AG08396 (cell line): Measurements from ENCODE around the gene HEPHL1.
A peak's percentile ranks its signal among the peaks of the same experiment; 100 is the strongest.
"Not testable (repeated sequence)": the region's sequence is repeated elsewhere in the genome, so short reads cannot be mapped to it uniquely, and the experiment has no call there.

ENCODE experiments used
- DNase-seq: peaks from one replicate; pipeline ENCODE4 v3.0.0; 2012; ENCODE audit warnings: low spot score, mixed read lengths

The HEPHL1 gene

GRCh38 chr11:94090401-94090800 lies 69.2 kb downstream of the HEPHL1 start:
- no peak for DNase-seq

- DNase-seq: no peak
Measured at GRCh38 chr11:94091091-94091490, 69.9 kb downstream of the HEPHL1 start.

GRCh38 chr11:94100253-94100652 lies 79.1 kb downstream of the HEPHL1 start:
- no peak for DNase-seq

- DNase-seq: no peak
Measured at GRCh38 chr11:94103471-94103870, 82.3 kb downstream of the HEPHL1 start.

GRCh38 chr11:94104734-94105133 lies 83.6 kb downstream of the HEPHL1 start:
- no peak for DNase-seq

- no peak for DNase-seq
Measured at GRCh38 chr11:94106716-94107115, 85.6 kb downstream of the HEPHL1 start.

GRCh38 chr11:94107363-94107762 lies 86.2 kb downstream of the HEPHL1 start:
- DNase-seq: no peak

- DNase-seq: no peak
Measured at GRCh38 chr11:94111241-94111640, 90.1 kb downstream of the HEPHL1 start.

GRCh38 chr11:94111660-94112059 lies 90.5 kb downstream of the HEPHL1 start:
- DNase-seq: no peak

GRCh38 chr11:94112206-94112953 lies 91.2 kb downstream of the HEPHL1 start:
- DNase-seq: no peak

- DNase-seq: no peak
Measured at GRCh38 chr11:94117197-94117574, 96.0 kb downstream of the HEPHL1 start.

GRCh38 chr11:94117871-94118270 lies 96.7 kb downstream of the HEPHL1 start:
- DNase-seq: peak; percentile 30

GRCh38 chr11:94119676-94120075 lies 98.5 kb downstream of the HEPHL1 start:
- not testable (repeated sequence) for DNase-seq

- DNase-seq: not testable (repeated sequence)
Measured at GRCh38 chr11:94120516-94120915, 99.4 kb downstream of the HEPHL1 start.

- DNase-seq: peak; percentile 22
Measured at GRCh38 chr11:94120946-94121345, 99.8 kb downstream of the HEPHL1 start.

- DNase-seq: no peak
Measured at GRCh38 chr11:94125407-94126115, 104.4 kb downstream of the HEPHL1 start.

- no peak for DNase-seq
Measured at GRCh38 chr11:94127638-94128037, 106.5 kb downstream of the HEPHL1 start.

GRCh38 chr11:94128291-94128745 lies 107.2 kb downstream of the HEPHL1 start:
- peak; percentile 30 for DNase-seq

GRCh38 chr11:94128746-94129511 lies 107.8 kb downstream of the HEPHL1 start, which contains the start of gene PANX1:
PANX1 (plus strand) TSS chr11:94128841; CDS start chr11:94129313, 472 bp downstream.
- DNase-seq: peak; percentile 84

GRCh38 chr11:94129512-94130297 lies 108.6 kb downstream of the HEPHL1 start:
- no peak for DNase-seq

GRCh38 chr11:94130298-94131046 lies 109.3 kb downstream of the HEPHL1 start:
- peak; percentile 55 for DNase-seq
